RKO (cell line): ENCODE results near the gene ARHGEF1.
"Not testable (repeated sequence)": the region's sequence is repeated elsewhere in the genome, so short reads cannot be mapped to it uniquely, and the experiment has no call there.

Experiments
- DNase-seq: peaks from one replicate; pipeline ENCODE4 v3.0.0-alpha.2; 2016; ENCODE audit warnings: low spot score

Gene ARHGEF1

DNA sequence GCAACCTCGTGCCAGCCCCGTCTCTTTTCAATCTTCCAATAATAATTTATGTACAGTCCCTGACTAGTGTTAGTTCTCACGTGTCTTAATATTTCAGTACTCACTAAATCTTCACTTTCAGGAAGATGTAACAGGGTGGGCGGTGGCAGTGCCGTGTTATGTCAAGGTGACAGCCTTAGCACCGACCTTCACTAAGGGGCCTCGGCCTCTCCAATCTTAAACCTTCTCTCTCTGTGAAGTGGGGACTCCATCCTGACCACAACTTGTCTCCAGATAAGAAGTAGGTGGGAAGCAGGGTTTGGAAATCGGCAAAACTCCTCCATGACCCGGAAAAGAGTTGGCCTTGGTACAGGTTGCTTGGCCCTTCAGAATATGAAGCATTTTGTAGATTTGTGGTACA is 21.1 kb upstream of the ARHGEF1 start:
- no peak for DNase-seq

GRCh38 chr19:41862445-41862986 is 20.5 kb upstream of the ARHGEF1 start:
- DNase-seq: no peak

DNA sequence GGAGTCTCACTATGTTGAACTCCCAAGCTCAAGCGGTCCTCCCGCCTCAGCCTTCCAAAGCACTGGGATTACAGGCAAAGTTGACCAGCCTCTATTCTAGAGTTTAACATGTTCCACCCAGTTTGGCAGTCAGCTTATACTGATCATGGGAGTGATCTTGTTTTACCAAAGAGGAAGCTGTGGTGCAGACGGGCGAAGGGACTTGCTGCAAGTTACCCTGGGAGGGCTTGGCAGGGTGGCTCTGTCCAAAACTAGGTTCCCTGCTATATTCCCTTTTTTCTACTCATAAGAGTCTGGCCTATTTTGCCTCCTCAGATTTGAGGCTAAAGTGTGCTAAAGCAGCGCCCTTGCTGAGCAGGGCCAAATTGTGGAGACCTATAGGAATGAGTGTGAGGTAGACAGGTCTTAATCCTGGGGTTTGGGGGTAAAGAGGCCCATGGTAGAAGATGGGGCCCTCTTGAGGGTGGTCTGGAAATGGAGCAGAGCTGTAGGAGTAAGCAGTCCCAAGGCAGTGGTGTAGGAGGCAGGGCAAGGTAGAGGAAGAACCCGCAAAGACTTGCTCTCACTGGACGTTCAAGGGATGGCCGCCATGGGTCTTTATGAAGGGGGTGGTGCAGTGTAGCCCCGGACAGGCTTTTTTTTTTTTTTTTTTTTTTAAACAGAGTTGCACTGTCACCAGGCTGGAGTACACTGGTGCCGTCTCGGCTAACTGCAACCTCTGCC is 19.6 kb upstream of the ARHGEF1 start:
- no peak for DNase-seq

DNA sequence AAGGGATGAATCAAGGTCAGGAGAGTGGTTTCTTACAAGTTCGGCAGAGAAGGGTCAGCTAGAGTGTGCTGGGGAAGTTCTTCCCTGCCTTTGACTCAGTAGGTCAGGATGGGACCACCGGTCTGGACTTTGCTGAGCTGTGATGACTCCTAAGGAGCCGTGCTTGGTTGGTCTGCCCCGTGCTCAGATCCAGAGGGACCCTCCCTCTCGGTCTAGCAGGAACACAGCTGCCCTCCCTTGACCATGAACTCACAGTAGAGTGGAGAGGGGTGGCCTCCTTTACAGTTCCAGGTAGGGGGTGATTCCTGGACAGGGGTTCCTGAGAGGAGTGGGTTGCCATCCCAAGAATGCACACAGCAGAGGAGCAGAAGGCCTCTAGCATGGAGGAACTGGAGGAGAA is 18.6 kb upstream of the ARHGEF1 start:
- DNase-seq: no peak

- DNase-seq: no peak
Measured at GRCh38 chr19:41866284-41866683, 16.7 kb upstream of the ARHGEF1 start.

- DNase-seq: no peak
Measured at GRCh38 chr19:41868120-41868988, 14.6 kb upstream of the ARHGEF1 start.

DNA sequence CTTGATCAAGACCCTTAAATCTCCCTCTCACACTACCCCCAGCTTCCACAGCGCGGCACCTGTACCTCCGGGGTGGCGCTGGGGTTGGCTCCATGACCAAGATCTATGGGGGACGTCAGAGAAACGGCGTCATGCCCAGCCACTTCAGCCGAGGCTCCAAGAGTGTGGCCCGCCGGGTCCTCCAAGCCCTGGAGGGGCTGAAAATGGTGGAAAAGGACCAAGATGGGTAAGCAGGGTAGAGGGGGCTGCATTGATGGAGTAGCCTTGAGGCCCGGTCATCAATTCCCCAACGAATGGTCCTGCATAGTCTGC is 14.0 kb upstream of the ARHGEF1 start:
- DNase-seq: no peak

- DNase-seq: no peak
Measured at GRCh38 chr19:41869374-41869955, 13.5 kb upstream of the ARHGEF1 start.

GRCh38 chr19:41870401-41870873 is 12.5 kb upstream of the ARHGEF1 start:
- DNase-seq: peak; percentile 82

GRCh38 chr19:41871573-41872383 is 11.2 kb upstream of the ARHGEF1 start:
- DNase-seq: no peak

DNA sequence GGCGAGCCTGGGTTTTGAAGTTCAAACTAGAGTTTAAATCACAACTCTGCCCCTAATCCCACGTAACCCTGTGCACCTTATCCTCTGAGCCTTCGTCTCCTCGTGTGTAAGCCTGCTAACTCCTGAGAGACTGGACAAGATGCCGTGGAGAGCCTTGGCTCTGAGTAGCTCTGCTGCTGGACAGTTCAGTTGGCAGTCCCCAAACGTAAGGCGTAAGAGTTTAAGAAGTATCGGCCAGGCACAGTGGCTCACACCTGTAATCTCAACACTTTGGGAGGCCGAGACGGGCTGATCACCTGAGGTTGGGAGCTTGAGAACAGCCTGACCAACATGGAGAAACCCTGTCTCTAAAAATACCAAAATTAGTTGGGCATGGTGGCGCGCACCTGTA is 10.6 kb upstream of the ARHGEF1 start:
- no peak for DNase-seq

- peak; percentile 72 for DNase-seq
Measured at GRCh38 chr19:41872775-41873647, 10.0 kb upstream of the ARHGEF1 start.

DNA sequence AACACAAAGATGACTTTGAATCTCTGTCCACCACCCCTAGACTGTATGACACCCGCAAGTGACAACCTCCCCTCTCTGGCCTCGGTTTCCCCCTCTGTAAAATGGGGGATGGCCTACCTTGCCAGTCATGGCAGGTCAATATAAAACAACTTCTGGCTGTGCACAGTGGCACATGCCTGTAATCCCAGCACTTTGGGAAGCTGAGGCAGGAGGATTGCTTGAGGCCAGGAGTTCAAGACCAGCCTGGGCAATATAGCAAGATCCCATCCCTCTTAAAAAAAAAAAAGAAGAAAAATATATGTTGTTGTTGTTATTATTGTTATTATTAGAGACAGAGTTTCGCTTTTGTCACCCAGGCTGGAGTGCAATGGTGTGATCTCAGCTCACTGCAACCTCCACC is 7.0 kb upstream of the ARHGEF1 start:
- DNase-seq: not testable (repeated sequence)

- no peak for DNase-seq
Measured at GRCh38 chr19:41876847-41877832, 5.8 kb upstream of the ARHGEF1 start, which contains the start of gene CD79A. Gene CD79A, plus strand, starts transcription at chr19:41877279. Its CDS starts 26 bp downstream, at chr19:41877305.

DNA sequence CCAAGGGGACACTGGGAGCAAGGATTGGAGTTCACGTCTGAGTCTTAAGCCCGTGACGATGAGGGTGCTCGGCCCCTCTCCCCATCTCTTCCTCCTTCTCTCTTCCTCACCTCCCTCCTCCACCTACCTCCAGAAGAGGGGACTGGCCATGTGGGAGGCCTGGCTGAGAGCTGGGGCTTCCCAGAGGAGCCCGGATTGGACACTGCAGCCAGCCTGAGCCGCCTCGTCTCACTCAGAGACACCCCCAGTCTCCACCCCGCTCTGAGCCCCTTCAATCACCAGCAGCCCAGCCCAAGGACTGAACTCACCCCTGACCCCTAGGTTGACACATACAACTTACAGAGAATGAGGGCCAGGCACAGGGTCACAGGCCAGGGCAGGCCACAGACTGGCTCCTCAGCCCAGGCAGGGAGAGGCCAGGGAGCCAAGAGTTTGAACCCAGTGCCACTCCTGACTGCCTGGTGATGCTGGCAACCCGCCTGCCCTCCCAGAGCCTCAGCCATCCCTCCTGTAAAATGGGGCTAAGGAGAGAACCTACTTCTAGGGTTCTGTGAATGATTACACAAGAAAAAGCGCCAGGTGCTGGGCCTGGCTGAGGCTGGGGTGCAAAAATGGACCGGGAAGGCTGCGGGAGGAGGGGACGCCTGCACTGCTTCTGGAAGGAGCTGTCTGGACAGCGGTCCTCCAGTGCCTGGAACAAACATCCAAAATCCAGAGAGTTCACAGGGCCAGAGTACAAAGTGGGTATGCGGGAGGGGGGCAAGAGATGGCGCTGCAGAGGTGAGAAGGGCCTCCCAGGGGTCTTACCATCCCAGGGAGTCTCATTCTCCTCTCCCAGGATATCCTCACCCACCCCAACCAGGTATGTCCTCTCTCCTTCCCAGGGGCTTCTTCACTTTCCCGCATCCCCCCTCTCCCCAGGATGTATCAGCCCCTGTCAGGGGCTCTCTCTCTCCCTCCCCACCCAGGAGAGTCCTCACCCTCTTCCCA is 4.8 kb upstream of the ARHGEF1 start:
- no peak for DNase-seq

DNA sequence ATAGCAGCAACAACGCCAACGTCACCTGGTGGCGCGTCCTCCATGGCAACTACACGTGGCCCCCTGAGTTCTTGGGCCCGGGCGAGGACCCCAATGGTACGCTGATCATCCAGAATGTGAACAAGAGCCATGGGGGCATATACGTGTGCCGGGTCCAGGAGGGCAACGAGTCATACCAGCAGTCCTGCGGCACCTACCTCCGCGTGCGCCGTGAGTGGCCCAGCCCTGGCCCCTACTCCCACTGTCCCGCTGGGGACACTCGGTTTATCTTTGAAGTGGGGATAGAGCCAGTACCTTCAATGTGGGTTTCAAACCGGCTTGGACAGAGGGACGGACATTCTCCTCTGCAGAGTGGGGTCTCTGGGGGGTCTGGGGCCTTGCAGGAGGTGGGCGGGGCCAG is 3.9 kb upstream of the ARHGEF1 start:
- DNase-seq: no peak

- DNase-seq: no peak
Measured at GRCh38 chr19:41879670-41880328, 3.2 kb upstream of the ARHGEF1 start.

DNA sequence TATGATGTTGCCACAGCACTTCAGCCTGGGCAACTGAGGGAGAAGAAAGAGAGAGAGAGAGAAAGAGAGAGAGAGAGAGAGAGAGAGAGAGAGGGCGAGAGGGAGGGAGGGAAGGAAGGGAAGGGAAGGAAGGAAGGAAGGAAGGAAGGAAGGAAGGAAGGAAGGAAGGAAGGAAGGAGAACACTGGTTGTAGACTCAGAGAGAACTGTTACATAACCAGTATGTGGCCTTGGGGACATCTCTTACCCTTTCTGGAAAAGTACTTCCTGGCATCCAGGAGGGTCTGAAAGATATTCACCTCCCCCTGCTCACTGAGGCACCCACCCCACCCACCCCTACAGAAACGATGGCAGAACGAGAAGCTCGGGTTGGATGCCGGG is 2.7 kb upstream of the ARHGEF1 start:
- no peak for DNase-seq
